GM18502 (cell line): ENCODE data around the gene FREM2.

Experiments used
- ATAC-seq: cut with Tn5 transposase; IDR thresholded peaks from one replicate; pipeline ENCODE4 v1.9.1; 2021; ENCODE audit warnings: mild to moderate bottlenecking; ENCODE audit not compliant: unreplicated experiment, poor library complexity

FREM2 gene

GRCh38 chr13:38686577-38687245, at the start of gene FREM2:
Gene FREM2, plus strand, starts transcription at chr13:38687077. Its CDS starts 268 bp downstream, at chr13:38687345.
- no peak for ATAC-seq

DNA sequence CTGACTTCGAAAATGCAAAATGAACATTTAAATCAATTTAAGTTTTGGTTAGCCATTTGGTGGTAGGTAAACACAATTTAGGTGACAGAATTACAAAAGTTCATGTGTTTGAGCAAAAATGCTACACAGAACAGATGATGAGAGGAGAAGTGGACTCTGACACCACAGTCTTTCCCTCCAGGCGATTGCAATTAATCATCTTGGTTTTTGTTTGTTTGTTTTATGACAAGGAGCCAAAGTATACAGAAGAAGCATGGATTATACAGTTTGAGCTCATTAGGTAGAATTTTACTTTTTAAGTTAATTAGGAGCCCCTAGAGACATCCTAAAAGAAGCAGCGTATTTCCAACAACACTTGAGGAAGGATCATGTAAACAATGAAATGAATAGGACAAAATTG, 49.3 kb upstream of the FREM2 start:
- no peak for ATAC-seq

GRCh38 chr13:38641164-38641948, 45.5 kb upstream of the FREM2 start:
- no peak for ATAC-seq

GRCh38 chr13:38647312-38647711, 39.6 kb upstream of the FREM2 start:
- no peak for ATAC-seq

- no peak for ATAC-seq
These were observed 38.0 kb upstream of the FREM2 start for GRCh38 chr13:38648912-38649311.

- no peak for ATAC-seq
These were observed 30.2 kb upstream of the FREM2 start for GRCh38 chr13:38656699-38657098.

DNA sequence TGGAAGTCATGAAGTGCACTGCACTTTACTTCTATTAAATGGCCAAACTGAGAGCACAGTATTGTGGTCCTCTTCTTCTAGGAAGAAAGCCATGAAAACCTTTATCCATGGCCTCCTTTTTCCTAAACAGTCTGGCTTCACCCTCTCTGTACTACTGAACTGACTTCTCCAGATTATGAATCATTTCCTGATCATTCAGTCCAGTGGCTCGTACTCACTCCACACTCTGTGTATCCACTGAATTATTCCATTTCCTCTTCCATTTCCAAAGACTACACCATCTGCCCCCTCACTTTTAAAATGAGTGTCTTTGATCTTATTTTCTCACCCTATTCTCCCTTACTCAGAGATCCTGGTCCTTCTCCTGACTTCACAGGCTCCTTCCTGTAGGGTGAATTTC, 29.7 kb upstream of the FREM2 start:
- no peak for ATAC-seq

DNA sequence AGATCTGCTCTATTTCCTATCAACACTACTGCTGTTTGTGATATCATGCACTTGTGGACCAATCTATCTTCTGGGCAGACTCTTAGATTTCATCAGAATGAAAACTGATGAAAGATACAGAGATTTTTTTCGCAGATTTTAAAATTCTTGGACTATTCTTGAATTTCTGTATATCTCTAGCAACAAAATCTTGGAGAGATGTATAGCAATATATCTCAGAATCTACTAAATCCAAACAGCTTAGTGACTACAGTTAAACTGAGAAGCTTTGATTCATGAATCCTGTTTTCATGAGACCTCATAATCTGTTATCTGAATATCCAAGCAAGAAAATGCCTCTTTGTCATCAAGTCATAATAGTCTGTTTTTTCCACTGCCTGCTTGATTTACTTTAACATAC, 28.0 kb upstream of the FREM2 start:
- no peak for ATAC-seq

DNA sequence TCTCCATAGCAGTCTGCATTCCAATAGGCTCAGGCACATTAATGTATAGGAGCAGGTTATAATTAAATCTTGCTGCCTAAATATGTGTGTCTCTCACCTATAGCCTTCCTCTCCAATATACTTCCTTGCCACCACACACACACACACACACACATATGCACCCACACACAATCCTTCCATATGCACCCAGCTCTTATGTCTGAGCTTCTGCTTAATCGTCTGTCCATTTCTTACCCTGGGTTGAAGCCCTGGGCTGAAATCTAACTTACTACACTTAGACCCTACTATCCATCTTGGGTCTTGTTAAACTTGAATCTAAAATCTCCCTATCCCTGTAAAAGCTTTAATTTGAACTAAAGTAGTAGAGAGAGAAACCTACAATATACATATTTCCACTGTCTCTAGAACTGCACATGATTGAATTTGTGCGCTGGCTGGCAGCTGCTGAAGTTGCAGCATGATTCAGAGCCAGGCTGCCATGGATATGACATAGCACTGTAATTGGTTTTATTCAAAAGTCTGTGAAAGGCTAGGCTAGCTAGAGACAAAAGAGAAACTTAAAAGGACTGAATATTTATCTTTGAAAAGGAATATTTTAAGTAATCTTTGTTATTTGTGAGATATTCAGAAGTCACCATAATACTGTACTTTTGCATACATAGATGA, 25.7 kb upstream of the FREM2 start:
- ATAC-seq: no peak

DNA sequence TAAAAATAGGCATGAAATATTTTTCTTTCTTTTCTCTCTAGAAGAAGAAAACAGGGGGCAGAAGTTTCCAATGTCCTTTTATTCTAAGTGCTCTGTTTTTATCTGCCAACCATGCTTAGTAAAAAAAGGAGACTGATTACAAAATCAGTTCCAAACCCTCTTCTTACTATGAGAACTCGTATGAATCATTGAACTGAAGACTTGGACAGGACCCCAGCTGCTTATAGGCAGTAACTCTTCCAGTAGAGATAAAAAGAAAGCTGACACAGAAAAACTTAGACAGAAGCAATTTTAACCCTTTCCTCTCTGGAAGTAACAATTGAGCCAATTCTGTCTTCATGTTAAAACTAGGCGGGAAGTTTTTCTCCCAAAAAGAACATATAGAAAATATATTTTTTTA, 24.5 kb upstream of the FREM2 start:
- ATAC-seq: no peak

DNA sequence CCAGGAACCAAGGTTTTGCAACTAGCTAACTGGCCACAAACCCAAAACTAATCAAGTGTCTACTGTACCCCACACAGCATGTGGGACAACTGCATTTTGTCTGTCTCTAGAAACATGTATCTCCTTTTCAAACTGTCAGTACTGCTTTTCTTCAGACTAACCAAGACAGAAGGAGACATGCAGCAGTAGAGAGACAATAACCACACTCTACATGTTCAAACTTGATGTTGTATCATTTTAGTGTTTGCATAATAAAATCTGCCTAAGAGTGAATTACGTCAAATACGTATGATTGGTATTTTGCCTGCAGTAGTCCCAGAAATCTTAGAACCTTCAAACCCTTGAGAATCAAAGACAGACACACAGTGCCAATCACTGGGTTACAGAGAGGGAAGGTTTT, 22.0 kb upstream of the FREM2 start:
- ATAC-seq: no peak

DNA sequence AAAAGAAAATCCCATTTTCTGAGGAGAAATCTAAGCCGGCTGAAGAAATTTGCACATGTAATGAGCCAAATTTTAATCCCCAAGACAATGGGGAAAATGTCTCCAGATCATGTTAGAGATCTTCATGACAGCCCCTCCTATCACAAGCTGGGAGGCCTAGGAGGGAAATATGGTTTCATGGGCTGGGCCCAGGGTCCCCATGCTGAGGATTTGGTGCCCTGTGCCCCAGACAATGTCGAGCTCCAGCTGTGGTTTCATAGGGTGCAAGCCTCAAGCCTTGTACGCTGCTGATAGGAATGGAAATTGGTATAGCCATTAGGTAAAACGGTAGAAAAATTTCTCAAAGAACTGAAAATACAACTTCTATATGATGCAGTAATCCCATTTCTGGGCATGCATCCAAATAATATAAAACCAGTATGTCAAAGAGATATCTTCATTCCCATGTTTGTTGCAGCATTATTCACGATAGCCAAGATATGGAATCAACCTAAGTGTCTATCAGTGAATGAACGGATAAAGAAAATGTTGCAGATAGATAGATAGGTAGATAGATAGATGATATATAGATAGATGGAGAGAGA, 19.3 kb upstream of the FREM2 start:
- ATAC-seq: no peak

DNA sequence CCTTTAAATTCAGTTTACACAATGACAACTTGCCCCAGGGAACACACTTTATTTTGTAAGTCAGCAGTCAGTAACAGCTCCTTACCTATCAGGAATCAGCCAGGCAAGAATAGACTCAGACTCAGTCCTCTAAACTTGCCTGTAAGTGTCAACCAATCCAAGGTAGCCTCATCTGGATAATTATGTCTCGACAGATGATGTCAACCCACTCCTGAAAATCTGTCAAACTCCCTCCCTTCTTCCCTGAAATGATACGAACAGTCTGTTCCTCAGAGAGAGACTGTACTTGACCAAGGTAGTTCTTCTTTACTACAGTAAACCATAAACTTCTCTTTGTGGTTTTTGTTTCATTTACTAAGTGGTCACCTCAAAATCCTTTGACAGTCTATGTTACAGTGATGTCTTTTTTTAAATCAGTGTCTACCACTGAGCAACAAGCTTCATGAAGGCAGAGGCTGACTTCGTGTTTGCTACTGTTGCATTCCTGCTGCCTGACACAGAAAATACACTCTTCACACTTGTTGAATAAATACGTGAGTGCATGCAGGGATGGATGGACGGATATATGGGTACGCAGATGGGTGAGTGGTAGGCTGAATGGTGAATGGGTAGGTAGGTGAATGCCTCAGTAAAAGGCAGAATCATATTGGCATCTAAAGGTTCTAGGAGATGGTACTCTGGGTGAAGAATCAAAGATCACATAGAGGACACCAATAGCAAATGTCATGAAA, 17.5 kb upstream of the FREM2 start:
- no peak for ATAC-seq

DNA sequence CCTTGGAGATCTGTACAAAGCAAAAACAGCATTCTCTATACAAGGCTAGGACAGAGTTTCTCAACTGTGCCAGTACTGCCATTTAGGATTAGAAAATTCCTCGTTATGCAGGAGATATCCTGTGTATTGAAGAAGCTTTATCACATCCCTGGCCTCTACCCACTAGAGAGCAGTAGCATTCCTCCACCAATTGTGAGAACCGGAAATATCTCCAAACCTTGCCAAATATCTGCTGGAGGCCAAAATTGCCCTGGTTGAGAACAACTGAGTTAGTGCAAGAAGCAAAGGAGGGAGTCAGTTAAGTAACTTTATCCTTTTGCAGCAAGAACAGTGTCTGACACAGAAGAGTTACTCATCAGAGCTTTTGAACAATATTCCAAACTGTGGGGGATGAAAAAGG, 16.2 kb upstream of the FREM2 start:
- ATAC-seq: no peak

DNA sequence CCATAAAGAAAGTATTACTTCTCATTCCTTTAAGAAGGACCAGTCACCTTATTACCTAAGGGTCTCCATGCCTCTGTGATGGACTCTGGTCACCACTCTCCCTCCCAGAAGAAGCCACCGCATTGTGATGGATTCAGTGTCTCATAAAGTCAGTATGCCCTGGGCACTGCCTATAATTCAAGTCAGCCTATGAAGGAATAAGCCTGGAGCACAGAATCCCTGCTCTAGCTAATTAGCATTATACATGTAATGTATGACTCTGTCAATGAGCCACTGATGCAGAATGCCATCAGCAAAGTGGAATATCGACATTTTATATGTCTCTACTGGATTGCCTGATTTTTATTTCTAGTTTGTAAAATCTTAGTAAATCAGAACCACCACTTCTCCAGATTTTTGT, 14.9 kb upstream of the FREM2 start:
- no peak for ATAC-seq

DNA sequence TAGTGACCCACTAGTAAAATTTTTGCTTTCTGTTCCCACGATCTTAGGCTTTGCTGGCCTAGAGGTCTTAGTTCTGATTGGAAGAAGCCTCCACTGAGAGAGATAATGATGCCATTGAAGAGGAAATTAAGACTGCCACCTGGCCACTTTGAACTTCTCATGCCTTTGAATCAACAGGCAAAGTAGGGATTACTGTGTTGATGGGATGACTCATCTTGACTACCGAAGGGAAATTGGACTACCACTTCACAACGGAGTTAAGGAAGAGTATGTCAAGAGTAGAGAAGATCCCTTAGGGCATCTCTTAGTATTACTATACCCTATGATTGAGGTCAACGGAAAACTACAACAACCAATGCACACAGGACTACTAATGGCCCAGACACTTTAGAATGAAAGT, 12.7 kb upstream of the FREM2 start:
- ATAC-seq: no peak

DNA sequence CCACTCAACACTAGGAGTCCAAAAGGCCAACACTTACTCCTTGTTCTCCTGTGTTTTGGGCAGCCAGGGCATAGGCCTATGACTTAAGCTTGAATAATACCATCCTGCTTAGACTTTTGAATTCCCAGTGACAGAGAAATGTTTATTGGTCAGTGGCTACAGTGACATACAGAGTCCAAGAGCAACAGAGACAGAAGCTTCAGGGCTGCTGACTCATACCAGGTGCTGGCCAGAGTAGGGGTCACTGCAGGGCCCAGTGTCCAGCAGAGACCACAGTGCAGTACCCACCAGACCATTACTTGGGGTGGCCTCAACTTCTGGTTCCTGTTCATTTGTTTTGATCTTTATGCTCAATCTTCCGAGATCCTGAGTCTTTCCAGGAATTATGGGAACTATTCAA, 6.0 kb upstream of the FREM2 start:
- no peak for ATAC-seq

DNA sequence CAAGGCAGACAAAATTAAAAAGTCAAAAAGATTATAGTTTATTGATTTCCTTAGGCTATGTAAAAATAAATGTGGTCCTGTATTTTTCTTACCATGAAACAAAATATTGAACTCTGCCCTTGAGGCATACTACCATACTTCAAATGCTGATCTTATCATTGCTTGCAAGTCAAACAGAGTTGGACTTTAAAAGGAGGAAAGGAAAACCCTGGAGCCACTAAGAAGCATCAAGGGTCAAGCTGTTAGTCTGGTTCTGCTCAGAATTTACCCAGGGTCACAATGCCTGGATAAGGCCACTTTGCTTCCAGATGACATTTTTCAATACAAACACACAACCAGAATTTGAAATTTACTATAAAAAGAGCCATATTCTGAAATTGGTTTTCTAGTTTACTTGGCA, 2.2 kb upstream of the FREM2 start:
- no peak for ATAC-seq

GRCh38 chr13:38685431-38685830, 1.4 kb upstream of the FREM2 start:
- ATAC-seq: no peak

GRCh38 chr13:38685974-38686576, 802 bp upstream of the FREM2 start:
- ATAC-seq: no peak
